Spleen (tissue), 7 donors: ENCODE results near the gene DOCK10.

Source experiments
- POLR2A ChIP-seq, 3 donors: fragments of 450-650 bp; IDR thresholded peaks; one replicate each; pipeline ENCODE4 v1.5.1; 2017; ENCODE audit warnings: antibody characterized with exemption in 3 of 3, mild to moderate bottlenecking in 1 of 3
- POLR2AphosphoS5 ChIP-seq, 3 donors: sonication (generic); formaldehyde crosslinking; IDR thresholded peaks; one replicate each; pipeline ENCODE4 v1.5.1; 2017; ENCODE audit warnings: antibody characterized with exemption in 3 of 3
- TF ChIP-seq, protein P1 (sequence below), 11 experiments: fragments of 200-600 bp in 7 of 11; fragments of 450-650 bp in 4 of 11; sonication (generic) in 4 of 11; IDR thresholded peaks in 8 of 11; conservative IDR thresholded peaks in 3 of 11; 1 replicate in 7 of 11; 2 replicates in 4 of 11; pipeline versions ENCODE4 v1.4.0 to v1.8.0; 2016 to 2021; ENCODE audit warnings: antibody characterized with exemption in 11 of 11, inconsistent platforms in 4 of 11, mild to moderate bottlenecking in 1 of 11
- donor health status: DM: no; HTN: no; CAD: no; lungs with moderate emphysema.
- donor health status: DM: no; HTN: no; CAD: no.
- donor health status: DM: no; HTN: no; CAD: no.

DNA sequence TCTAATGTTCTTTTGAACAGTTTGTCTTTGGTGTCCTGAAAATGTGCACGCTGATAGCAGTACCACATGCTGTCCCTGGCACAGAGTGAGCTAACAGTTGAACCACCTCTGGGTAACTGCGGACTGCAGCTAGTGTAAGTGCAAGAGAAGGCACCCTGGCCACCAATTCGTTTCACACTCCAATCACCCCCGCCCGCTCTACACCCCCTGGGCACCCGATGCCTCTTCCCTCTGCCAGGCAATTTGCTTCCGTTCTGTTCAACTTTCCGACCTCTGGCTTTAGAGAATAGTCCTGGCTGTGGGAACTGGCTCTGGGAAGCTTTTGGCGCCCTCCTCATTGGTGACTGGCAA lies 1.4 kb downstream of the DOCK10 start:
- TF ChIP-seq, protein P1, sequence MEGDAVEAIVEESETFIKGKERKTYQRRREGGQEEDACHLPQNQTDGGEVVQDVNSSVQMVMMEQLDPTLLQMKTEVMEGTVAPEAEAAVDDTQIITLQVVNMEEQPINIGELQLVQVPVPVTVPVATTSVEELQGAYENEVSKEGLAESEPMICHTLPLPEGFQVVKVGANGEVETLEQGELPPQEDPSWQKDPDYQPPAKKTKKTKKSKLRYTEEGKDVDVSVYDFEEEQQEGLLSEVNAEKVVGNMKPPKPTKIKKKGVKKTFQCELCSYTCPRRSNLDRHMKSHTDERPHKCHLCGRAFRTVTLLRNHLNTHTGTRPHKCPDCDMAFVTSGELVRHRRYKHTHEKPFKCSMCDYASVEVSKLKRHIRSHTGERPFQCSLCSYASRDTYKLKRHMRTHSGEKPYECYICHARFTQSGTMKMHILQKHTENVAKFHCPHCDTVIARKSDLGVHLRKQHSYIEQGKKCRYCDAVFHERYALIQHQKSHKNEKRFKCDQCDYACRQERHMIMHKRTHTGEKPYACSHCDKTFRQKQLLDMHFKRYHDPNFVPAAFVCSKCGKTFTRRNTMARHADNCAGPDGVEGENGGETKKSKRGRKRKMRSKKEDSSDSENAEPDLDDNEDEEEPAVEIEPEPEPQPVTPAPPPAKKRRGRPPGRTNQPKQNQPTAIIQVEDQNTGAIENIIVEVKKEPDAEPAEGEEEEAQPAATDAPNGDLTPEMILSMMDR (IDR thresholded peaks at IDR 0.05 in 8 of 11, conservative IDR thresholded peaks at IDR 0.05 in 3 of 11), result no peak
- TF ChIP-seq POLR2A (IDR thresholded peaks at IDR 0.05) (no peak), POLR2AphosphoS5 (IDR thresholded peaks at IDR 0.05) (no peak)
